ENCODE results near the gene OR52I2.

OR52I2 gene

GRCh38 chr11:4581443-4581842, at the start of gene OR52I2:
Gene OR52I2, plus strand, starts transcription at chr11:4581743.
- H3K4me3 ChIP-seq (ENCODE audit: low read length): no peak within 1 kb of the TSS
- no peak for TF ChIP-seq CTCF (conservative IDR thresholded peaks at IDR 0.05; ENCODE audit: low read length)
- no peak for DNase-seq (ENCODE audit: low read depth)

- DNase-seq (ENCODE audit: low read depth): peak; percentile 24
- peak; percentile 71 for TF ChIP-seq CTCF (conservative IDR thresholded peaks at IDR 0.05; ENCODE audit: low read length)
- H3K4me3 ChIP-seq (ENCODE audit: low read length): no peak overlapping the region
Observed at GRCh38 chr11:4539603-4540219, 41.8 kb upstream of the OR52I2 start.

GRCh38 chr11:4541071-4541470, 40.5 kb upstream of the OR52I2 start:
- no peak for TF ChIP-seq CTCF (conservative IDR thresholded peaks at IDR 0.05; ENCODE audit: low read length)
- no peak overlapping the region for H3K4me3 ChIP-seq (ENCODE audit: low read length)
- DNase-seq (ENCODE audit: low read depth): no peak

- H3K4me3 ChIP-seq (ENCODE audit: low read length): no peak overlapping the region
- no peak for DNase-seq (ENCODE audit: low read depth)
Observed at GRCh38 chr11:4543561-4543960, 38.0 kb upstream of the OR52I2 start.

GRCh38 chr11:4544891-4545290, 36.7 kb upstream of the OR52I2 start, which contains the start of gene OR52M1:
Gene OR52M1, plus strand, starts transcription at chr11:4545191. Its CDS starts 0 bp downstream, at chr11:4545191.
- DNase-seq (ENCODE audit: low read depth): no peak
- TF ChIP-seq CTCF (conservative IDR thresholded peaks at IDR 0.05; ENCODE audit: low read length): no peak
- H3K4me3 ChIP-seq (ENCODE audit: low read length): no peak within 1 kb of the TSS

More at GRCh38 chr11:4543561-4543960, 38.0 kb upstream of the OR52I2 start:
- no peak for TF ChIP-seq CTCF (conservative IDR thresholded peaks at IDR 0.05; ENCODE audit: low read length)

- no peak for TF ChIP-seq CTCF (conservative IDR thresholded peaks at IDR 0.05; ENCODE audit: low read length)
- H3K4me3 ChIP-seq (ENCODE audit: low read length): no peak overlapping the region
- no peak for DNase-seq (ENCODE audit: low read depth)
Observed at GRCh38 chr11:4546878-4547277, 34.7 kb upstream of the OR52I2 start.

GRCh38 chr11:4547416-4547815, 34.1 kb upstream of the OR52I2 start:
- H3K4me3 ChIP-seq (ENCODE audit: low read length): no peak overlapping the region
- DNase-seq (ENCODE audit: low read depth): no peak
- no peak for TF ChIP-seq CTCF (conservative IDR thresholded peaks at IDR 0.05; ENCODE audit: low read length)

All from AG10803 (cell line).